OCI-LY1 (cell line): ENCODE measurements around the gene IL7R.

Experiments
- H2AFZ ChIP-seq: fragments of 200-600 bp; sonication (generic), shearing (Covaris generic); 2 replicates; pipeline ENCODE4 v1.6.0; 2014; ENCODE audit warnings: antibody characterized with exemption, mild to moderate bottlenecking, low read length
- H3F3A ChIP-seq: fragments of 200-600 bp; sonication (generic), shearing (Covaris generic); 2 replicates; pipeline ENCODE4 v1.6.0; 2014; ENCODE audit warnings: mild to moderate bottlenecking, antibody characterized with exemption, low read length, moderate library complexity; ENCODE audit not compliant: insufficient read depth
- H3K27ac ChIP-seq: fragments of 200-600 bp; sonication (generic); 2 replicates; pipeline ENCODE4 v1.5.1; 2014; ENCODE audit warnings: low read length, mixed run types, mild to moderate bottlenecking, low read depth; ENCODE audit not compliant: poor library complexity, severe bottlenecking
- H3K27me3 ChIP-seq: fragments of 200-600 bp; sonication (generic); 2 replicates; pipeline ENCODE4 v1.6.0; 2014; ENCODE audit warnings: antibody characterized with exemption, mild to moderate bottlenecking, low read length, moderate library complexity; ENCODE audit not compliant: insufficient read depth
- H3K36me3 ChIP-seq: fragments of 200-600 bp; sonication (generic); 2 replicates; pipeline ENCODE4 v1.6.1; 2014; ENCODE audit warnings: mild to moderate bottlenecking, antibody characterized with exemption, low read length, moderate library complexity, mixed read lengths; ENCODE audit not compliant: insufficient read depth
- H3K4me1 ChIP-seq: fragments of 200-600 bp; sonication (generic); 2 replicates; pipeline ENCODE4 v1.5.1; 2014; ENCODE audit warnings: mild to moderate bottlenecking, low read length, moderate library complexity; ENCODE audit not compliant: insufficient read depth, severe bottlenecking
- H3K4me2 ChIP-seq: fragments of 200-600 bp; sonication (generic), shearing (Covaris generic); 2 replicates; pipeline ENCODE4 v1.6.1; 2014; ENCODE audit warnings: low read length
- H3K4me3 ChIP-seq: fragments of 200-600 bp; sonication (generic); 2 replicates; pipeline ENCODE4 v1.5.1; 2014; ENCODE audit warnings: low read length, low read depth, mild to moderate bottlenecking, mixed read lengths; ENCODE audit not compliant: poor library complexity, severe bottlenecking
- H3K79me2 ChIP-seq: fragments of 200-600 bp; shearing (Covaris generic); 2 replicates; pipeline ENCODE4 v1.6.1; 2016; ENCODE audit warnings: mixed run types, low read length, mixed read lengths; ENCODE audit not compliant: insufficient read depth
- H3K9ac ChIP-seq: fragments of 200-600 bp; sonication (generic), shearing (Covaris generic); 2 replicates; pipeline ENCODE4 v1.6.1; 2014; ENCODE audit warnings: mild to moderate bottlenecking, low read length, mixed read lengths
- H3K9me2 ChIP-seq: fragments of 200-600 bp; sonication (generic), shearing (Covaris generic); 2 replicates; pipeline ENCODE4 v1.6.1; 2014; ENCODE audit warnings: low read depth, mild to moderate bottlenecking, low read length, mixed read lengths
- H3K9me3 ChIP-seq: fragments of 200-600 bp; shearing (Covaris generic); 2 replicates; pipeline ENCODE4 v1.6.1; 2014; ENCODE audit warnings: low read length, mixed read lengths
- H4K20me1 ChIP-seq: fragments of 200-600 bp; sonication (generic), shearing (Covaris generic); 2 replicates; pipeline ENCODE4 v1.6.0; 2016; ENCODE audit warnings: mild to moderate bottlenecking, low read length; ENCODE audit not compliant: insufficient read depth
- CTCF ChIP-seq: fragments of 200-600 bp; sonication (generic), shearing (Covaris generic); IDR thresholded peaks from 2 replicates; pipeline ENCODE4 v1.5.1; 2017; ENCODE audit warnings: mild to moderate bottlenecking, antibody characterized with exemption, low read length, moderate library complexity, mixed read lengths
- EZH2 ChIP-seq: fragments of 200-600 bp; sonication (generic), shearing (Covaris generic); IDR thresholded peaks from 2 replicates; pipeline ENCODE4 v1.8.0; 2017; ENCODE audit warnings: borderline replicate concordance, mixed run types, mild to moderate bottlenecking, antibody characterized with exemption, low read length, moderate library complexity, mixed read lengths

Gene IL7R

GRCh38 chr5:35867998-35868397 is 11.3 kb downstream of the IL7R start:
- Histone ChIP-seq H2AFZ (no peak overlapping the region), H3K4me1 (peaks cover 38% of the 10 kb centered on the region), H3K27ac (peak overlapping the region; percentile 59), H3K79me2 (peaks cover 24% of the 10 kb centered on the region), H3K9ac (no peak overlapping the region), H3F3A (no peaks in the 10 kb centered on the region), H3K9me2 (no peaks in the 10 kb centered on the region), H3K4me3 (no peak overlapping the region), H3K9me3 (no peaks in the 10 kb centered on the region), H3K36me3 (peaks cover 97% of the 10 kb centered on the region), H4K20me1 (no peaks in the 10 kb centered on the region), H3K27me3 (no peaks in the 10 kb centered on the region), H3K4me2 (no peak overlapping the region)
- no peak for TF ChIP-seq EZH2
- no peak for TF ChIP-seq CTCF

DNA sequence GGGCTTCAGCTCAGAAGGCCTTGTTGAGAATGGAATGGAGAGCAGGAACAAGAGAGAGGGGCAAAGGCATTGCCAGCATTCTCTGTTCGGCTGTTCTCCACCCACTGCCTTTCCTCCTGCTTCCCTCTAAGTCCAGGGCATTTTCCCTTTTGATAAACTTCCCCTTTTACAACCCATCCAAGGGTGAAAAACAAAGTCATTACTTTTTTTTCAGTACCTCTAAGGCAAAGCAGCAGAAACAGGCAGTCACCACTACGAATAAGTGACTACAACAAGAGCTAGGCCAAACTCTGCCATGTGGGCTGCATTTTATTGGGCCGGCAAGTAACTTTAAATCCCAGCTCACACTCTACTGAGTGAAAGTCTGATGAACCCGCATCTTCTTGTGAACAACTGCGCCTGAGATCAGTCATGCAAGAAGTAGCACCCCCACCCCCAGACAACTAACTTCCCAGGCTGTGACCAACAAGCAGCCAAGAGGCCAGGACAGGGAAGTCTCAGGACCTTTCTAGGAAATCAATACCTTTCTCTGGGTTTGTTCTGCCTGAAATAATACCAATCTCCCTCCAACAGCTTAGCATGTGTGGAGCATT is 13.1 kb downstream of the IL7R start:
- H3K9me3 ChIP-seq: no peaks in the 10 kb centered on the region
- peak overlapping the region; percentile 12; the same call in 1 of the 2 replicates for H3K4me2 ChIP-seq
- no peaks in the 10 kb centered on the region for H3K27me3 ChIP-seq
- H2AFZ ChIP-seq: no peak overlapping the region
- no peaks in the 10 kb centered on the region for H3K9me2 ChIP-seq
- H3K4me3 ChIP-seq: no peak overlapping the region
- no peaks in the 10 kb centered on the region for H4K20me1 ChIP-seq
- peaks cover 6% of the 10 kb centered on the region; the same call in 1 of the 2 replicates for H3K79me2 ChIP-seq
- H3K36me3 ChIP-seq: peaks cover 97% of the 10 kb centered on the region
- H3K9ac ChIP-seq: no peak overlapping the region; the same call in 1 of the 2 replicates
- no peaks in the 10 kb centered on the region for H3F3A ChIP-seq
- TF ChIP-seq CTCF: no peak
- H3K4me1 ChIP-seq: peaks cover 34% of the 10 kb centered on the region
- peak overlapping the region; percentile 59 for H3K27ac ChIP-seq

DNA sequence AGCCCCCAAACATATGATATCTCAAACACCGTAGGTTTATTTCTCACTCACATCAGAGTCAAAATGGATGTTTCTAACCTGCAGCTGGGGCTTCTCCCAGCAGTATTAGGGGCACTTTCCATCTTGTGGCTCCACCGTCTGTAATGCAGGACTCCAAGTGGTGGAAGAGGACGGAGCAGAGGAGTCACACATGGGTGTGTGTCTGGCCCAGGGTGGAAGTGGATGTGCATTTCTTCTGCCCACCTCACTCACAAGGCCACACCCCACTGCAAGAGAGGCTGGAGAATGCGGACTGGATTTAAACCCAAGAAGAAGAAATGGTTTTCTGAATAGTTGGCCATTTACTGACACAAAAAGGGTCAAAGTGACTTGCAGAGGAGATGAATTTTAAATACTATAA is 13.9 kb downstream of the IL7R start:
- Histone ChIP-seq H3F3A (no peaks in the 10 kb centered on the region), H3K27ac (peak overlapping the region; percentile 59), H3K9me3 (no peaks in the 10 kb centered on the region), H3K4me3 (no peak overlapping the region), H3K4me1 (peaks cover 36% of the 10 kb centered on the region), H2AFZ (no peak overlapping the region), H3K27me3 (no peaks in the 10 kb centered on the region), H4K20me1 (no peaks in the 10 kb centered on the region), H3K79me2 (peaks cover 6% of the 10 kb centered on the region; the same call in 1 of the 2 replicates), H3K9me2 (no peaks in the 10 kb centered on the region), H3K9ac (no peak overlapping the region), H3K4me2 (no peak overlapping the region), H3K36me3 (peaks cover 97% of the 10 kb centered on the region)
- TF ChIP-seq EZH2 (no peak), CTCF (no peak)
